AG04449 (cell line): ENCODE results near the gene ZNF169.
"Not testable (repeated sequence)": the region's sequence is repeated elsewhere in the genome, so short reads cannot be mapped to it uniquely, and the experiment has no call there.

Experiments
- CTCF ChIA-PET: fragments of 350-600 bp; formaldehyde crosslinking; extraction: SDS; loops from one replicate; lab custom pipeline; 2021; ENCODE audit warnings: antibody characterized with exemption; lab: Yijun Ruan, JAX
- POLR2A ChIA-PET: fragments of 400-600, 350-600 bp; formaldehyde crosslinking; extraction: SDS; loops from one replicate; lab custom pipeline; 2020; ENCODE audit warnings: antibody characterized with exemption, inconsistent platforms; lab: Yijun Ruan, JAX
- DNase-seq: peaks from one replicate; pipeline ENCODE4 v3.0.0-alpha.2; 2010; ENCODE audit warnings: low read depth, low spot score
- H3K4me3 ChIP-seq: 2 replicates; pipeline ENCODE4 v1.5.1; 2011; ENCODE audit warnings: low read depth, mild to moderate bottlenecking, control low read depth, low read length
- CTCF ChIP-seq: IDR thresholded peaks from one replicate; pipeline ENCODE4 v1.5.1; 2011; ENCODE audit warnings: mild to moderate bottlenecking, moderate library complexity, low read length, control low read depth, inconsistent platforms; ENCODE audit not compliant: insufficient read depth; ENCODE audit errors: missing control alignments

ZNF169 gene

GRCh38 chr9:94222870-94223269, 36.2 kb upstream of the ZNF169 start:
- no peak overlapping the region for H3K4me3 ChIP-seq
- ChIA-PET POLR2A (no interaction called here), CTCF (interaction anchor here (1.0 kb wide), 1 partner anchor 10 kb away, joined by 4 read pairs; no protein-coding TSS in a partner anchor)
- TF ChIP-seq CTCF: no peak
- DNase-seq: no peak

- CTCF ChIA-PET: interaction anchor here (0.7 to 4.4 kb wide), 5 partner anchors 12 to 216 kb away, joined by 3 to 30 read pairs (median 3); no protein-coding TSS in a partner anchor
- POLR2A ChIA-PET, H3K4me3 ChIP-seq, DNase-seq: not testable (repeated sequence)
These were observed 33.7 kb upstream of the ZNF169 start for GRCh38 chr9:94225413-94225812.

- H3K4me3 ChIP-seq: no peak overlapping the region
- no peak for TF ChIP-seq CTCF
- ChIA-PET CTCF (interaction anchor here (1.7 to 1.8 kb wide), 2 partner anchors 15 to 164 kb away, joined by 4 to 7 read pairs; no protein-coding TSS in a partner anchor), POLR2A (no interaction called here)
- DNase-seq: no peak
These were observed 30.5 kb upstream of the ZNF169 start for GRCh38 chr9:94228616-94229015.

GRCh38 chr9:94232428-94232827, 26.7 kb upstream of the ZNF169 start:
- ChIA-PET POLR2A (no interaction called here), CTCF (interaction anchor here (1.0 kb wide), 1 partner anchor 19 kb away, joined by 3 read pairs; no protein-coding TSS in a partner anchor)
- H3K4me3 ChIP-seq: no peak overlapping the region
- TF ChIP-seq CTCF: no peak
- no peak for DNase-seq

GRCh38 chr9:94241098-94241497, 18.0 kb upstream of the ZNF169 start:
- CTCF ChIA-PET, DNase-seq, H3K4me3 ChIP-seq, POLR2A ChIA-PET: not testable (repeated sequence)

GRCh38 chr9:94245651-94246050, 13.4 kb upstream of the ZNF169 start:
- no peak overlapping the region for H3K4me3 ChIP-seq

GRCh38 chr9:94250456-94250855, 8.6 kb upstream of the ZNF169 start:
- DNase-seq: no peak
- POLR2A ChIA-PET: interaction anchor here (0.7 kb wide), 1 partner anchor 53 kb away, joined by 4 read pairs; no protein-coding TSS in a partner anchor
- TF ChIP-seq CTCF: no peak
- no peak overlapping the region for H3K4me3 ChIP-seq
- CTCF ChIA-PET: no interaction called here

More at GRCh38 chr9:94245651-94246050, 13.4 kb upstream of the ZNF169 start:
- ChIA-PET CTCF (no interaction called here), POLR2A (no interaction called here)
- no peak for TF ChIP-seq CTCF
- DNase-seq: no peak
